Measurements from ENCODE around the gene CLRN2.

CLRN2 gene

GRCh38 chr4:17511950-17512795, 2.8 kb upstream of the CLRN2 start, which contains the start of gene QDPR:
Gene QDPR, minus strand, starts transcription at chr4:17512090. Its CDS starts 36 bp downstream, at chr4:17512054.
- Histone ChIP-seq H3K27ac (peak within 1 kb of the TSS; percentile 56), H3K4me1 (ENCODE audit: low read depth, poor library complexity, severe bottlenecking) (peaks cover 16% of the 10 kb centered on the region), H2AFZ (ENCODE audit: low read depth) (peak within 1 kb of the TSS; percentile 79), H3K9ac (peak within 1 kb of the TSS; percentile 79), H3K79me2 (ENCODE audit: insufficient read depth, low read depth) (peaks cover 9% of the 10 kb centered on the region; the same call in 1 of the 2 replicates), H4K20me1 (ENCODE audit: insufficient read depth) (no peaks in the 10 kb centered on the region), H3K4me3 (IDR thresholded peaks at IDR 0.05; ENCODE audit: insufficient read depth, low read depth, low read length) (no peak within 1 kb of the TSS), H3K27me3 (ENCODE audit: insufficient read depth, low read depth) (no peaks in the 10 kb centered on the region), H3K4me2 (peak within 1 kb of the TSS; percentile 67), H3K36me3 (ENCODE audit: insufficient read depth) (no peaks in the 10 kb centered on the region)
- peak; percentile 50; the same call in 1 of the 2 replicates for TF ChIP-seq CTCF (conservative IDR thresholded peaks at IDR 0.05; ENCODE audit: low read depth, low read length)

- no peak overlapping the region for H3K9ac ChIP-seq
- peaks cover 9% of the 10 kb centered on the region; the same call in 1 of the 2 replicates for H3K79me2 ChIP-seq (ENCODE audit: insufficient read depth, low read depth)
- no peak overlapping the region for H3K27ac ChIP-seq
- no peaks in the 10 kb centered on the region for H3K27me3 ChIP-seq (ENCODE audit: insufficient read depth, low read depth)
- H3K36me3 ChIP-seq (ENCODE audit: insufficient read depth), result no peaks in the 10 kb centered on the region
- no peak for TF ChIP-seq CTCF (conservative IDR thresholded peaks at IDR 0.05; ENCODE audit: low read depth, low read length)
- peaks cover 16% of the 10 kb centered on the region for H3K4me1 ChIP-seq (ENCODE audit: low read depth, poor library complexity, severe bottlenecking)
- H4K20me1 ChIP-seq (ENCODE audit: insufficient read depth), result no peaks in the 10 kb centered on the region
- peak overlapping the region; percentile 29; the same call in 1 of the 2 replicates for H3K4me2 ChIP-seq
- H2AFZ ChIP-seq (ENCODE audit: low read depth), result peak overlapping the region; percentile 79
- H3K4me3 ChIP-seq (IDR thresholded peaks at IDR 0.05; ENCODE audit: insufficient read depth, low read depth, low read length), result no peak overlapping the region
Measured at GRCh38 chr4:17512973-17513665, 1.8 kb upstream of the CLRN2 start.

GRCh38 chr4:17515445-17516407, 761 bp downstream of the CLRN2 start:
- H4K20me1 ChIP-seq (ENCODE audit: insufficient read depth), result no peaks in the 10 kb centered on the region
- H3K4me1 ChIP-seq (ENCODE audit: low read depth, poor library complexity, severe bottlenecking), result peaks cover 12% of the 10 kb centered on the region
- no peak overlapping the region for H3K4me2 ChIP-seq
- H2AFZ ChIP-seq (ENCODE audit: low read depth), result no peak overlapping the region
- H3K27me3 ChIP-seq (ENCODE audit: insufficient read depth, low read depth), result no peaks in the 10 kb centered on the region
- no peak for TF ChIP-seq CTCF (conservative IDR thresholded peaks at IDR 0.05; ENCODE audit: low read depth, low read length)
- H3K27ac ChIP-seq, result no peak overlapping the region
- H3K36me3 ChIP-seq (ENCODE audit: insufficient read depth), result no peaks in the 10 kb centered on the region
- H3K4me3 ChIP-seq (IDR thresholded peaks at IDR 0.05; ENCODE audit: insufficient read depth, low read depth, low read length), result no peak overlapping the region
- H3K79me2 ChIP-seq (ENCODE audit: insufficient read depth, low read depth), result peaks cover 9% of the 10 kb centered on the region; the same call in 1 of the 2 replicates
- no peak overlapping the region for H3K9ac ChIP-seq

- no peak overlapping the region for H2AFZ ChIP-seq (ENCODE audit: low read depth)
- no peaks in the 10 kb centered on the region for H3K79me2 ChIP-seq (ENCODE audit: insufficient read depth, low read depth)
- no peak overlapping the region for H3K27ac ChIP-seq
- no peaks in the 10 kb centered on the region for H3K36me3 ChIP-seq (ENCODE audit: insufficient read depth)
- H3K9ac ChIP-seq, result no peak overlapping the region
- H3K4me2 ChIP-seq, result no peak overlapping the region
- TF ChIP-seq CTCF (conservative IDR thresholded peaks at IDR 0.05; ENCODE audit: low read depth, low read length), result no peak
- no peak overlapping the region for H3K4me3 ChIP-seq (IDR thresholded peaks at IDR 0.05; ENCODE audit: insufficient read depth, low read depth, low read length)
- no peaks in the 10 kb centered on the region for H4K20me1 ChIP-seq (ENCODE audit: insufficient read depth)
- peaks cover 9% of the 10 kb centered on the region for H3K4me1 ChIP-seq (ENCODE audit: low read depth, poor library complexity, severe bottlenecking)
- no peaks in the 10 kb centered on the region for H3K27me3 ChIP-seq (ENCODE audit: insufficient read depth, low read depth)
Measured at GRCh38 chr4:17516980-17517379, 2.0 kb downstream of the CLRN2 start.

All from KMS-11 (cell line).